Right ventricle myocardium inferior (tissue), 1 donor: ENCODE data around the gene CAMK2B. TPM values are rescaled to one million over a fixed set of nuclear protein-coding genes. Genes with fewer than 3 reads are reported as not detected.

ENCODE experiments used
- ATAC-seq: fragments of 200-7000 bp; cut with Tn5 transposase; one replicate; pipeline ENCODE4 v1.9.1; 2020; ENCODE audit warnings: mild to moderate bottlenecking, moderate library complexity
- DNase-seq: peaks from one replicate; pipeline ENCODE4 v3.0.0; 2021; ENCODE audit errors: missing footprints
- intact Hi-C: fragments of 100-400 bp; cut with DNase I; formaldehyde crosslinking; loops from one replicate; pipeline ENCODE4 v1.11.0; 2022
- total RNA-seq: library from RNA; stranded (reverse); fragmentation: NEBNext Ultra II Directional; extraction: Animal tissue kit (Norgen Biotek cat#: 25700); gene quantifications from one replicate; pipeline ENCODE4 v1.2.1, GENCODE V29; 2021
- donor health status: DM: no; HTN: yes; CAD: no; lungs with severe emphysema.

The CAMK2B gene
- total RNA-seq, 1 donor from 2014 or later: 95.4 TPM

GRCh38 chr7:44228571-44229350, 96.6 kb downstream of the CAMK2B start:
- intact Hi-C loops: no loop called here
- DNase-seq (peak; percentile 69), ATAC-seq (no peak)

GRCh38 chr7:44227911-44228310, 97.5 kb downstream of the CAMK2B start:
- intact Hi-C loops: no loop called here
- DNase-seq: no peak
- no peak for ATAC-seq

- DNase-seq (peak; percentile 22), ATAC-seq (no peak)
These were observed 99.0 kb downstream of the CAMK2B start for GRCh38 chr7:44226396-44226753.

GRCh38 chr7:44225566-44226395, 99.6 kb downstream of the CAMK2B start:
- peak; percentile 50 for DNase-seq
- no peak for ATAC-seq
- intact Hi-C loops: no loop called here

More at GRCh38 chr7:44226396-44226753, 99.0 kb downstream of the CAMK2B start:
- intact Hi-C loops: no loop called here

- intact Hi-C loops: no loop called here
- DNase-seq (peak; percentile 52), ATAC-seq (no peak)
These were observed 100.3 kb downstream of the CAMK2B start for GRCh38 chr7:44224974-44225565.

- DNase-seq (peak; percentile 61), ATAC-seq (no peak)
- intact Hi-C loops: no loop called here
These were observed 101.1 kb downstream of the CAMK2B start for GRCh38 chr7:44224080-44224973.

- ATAC-seq: no peak
- intact Hi-C loops: no loop called here
These were observed 101.9 kb downstream of the CAMK2B start for GRCh38 chr7:44223362-44224079.

GRCh38 chr7:44222776-44223261, 102.6 kb downstream of the CAMK2B start:
- intact Hi-C loops: no loop called here
- ATAC-seq: no peak
- peak; percentile 59 for DNase-seq

More at GRCh38 chr7:44223362-44224079, 101.9 kb downstream of the CAMK2B start:
- DNase-seq: peak; percentile 53

- no peak for ATAC-seq
- intact Hi-C loops: no loop called here
- peak; percentile 32 for DNase-seq
These were observed 103.3 kb downstream of the CAMK2B start for GRCh38 chr7:44222074-44222473.

GRCh38 chr7:44221231-44221791, 104.1 kb downstream of the CAMK2B start:
- DNase-seq (peak; percentile 34), ATAC-seq (no peak)
- intact Hi-C loops: no loop called here

- peak; percentile 52 for DNase-seq
- intact Hi-C loops: no loop called here
- ATAC-seq: no peak
These were observed 104.9 kb downstream of the CAMK2B start for GRCh38 chr7:44220358-44221112.

GRCh38 chr7:44220046-44220357, 105.4 kb downstream of the CAMK2B start:
- intact Hi-C loops: no loop called here
- ATAC-seq: no peak
- peak; percentile 62 for DNase-seq

GRCh38 chr7:44219371-44220045, 105.9 kb downstream of the CAMK2B start:
- intact Hi-C loops: no loop called here
- DNase-seq: peak; percentile 60

GRCh38 chr7:44218418-44219201, 106.8 kb downstream of the CAMK2B start:
- intact Hi-C loops: no loop called here
- DNase-seq: peak; percentile 54
- ATAC-seq: no peak

More at GRCh38 chr7:44219371-44220045, 105.9 kb downstream of the CAMK2B start:
- ATAC-seq: no peak

GRCh38 chr7:44217852-44218402, 107.5 kb downstream of the CAMK2B start:
- DNase-seq (peak; percentile 59), ATAC-seq (no peak)
- intact Hi-C loops: no loop called here
